ENCODE measurements around the gene CRK.

CRK gene

GRCh38 chr17:1486802-1487695, 31.0 kb upstream of the CRK start:
- DNase-seq (ENCODE audit: low read depth, low spot score): peak; percentile 23

GRCh38 chr17:1485423-1486376, 29.7 kb upstream of the CRK start:
- DNase-seq (ENCODE audit: low read depth, low spot score): no peak

DNA sequence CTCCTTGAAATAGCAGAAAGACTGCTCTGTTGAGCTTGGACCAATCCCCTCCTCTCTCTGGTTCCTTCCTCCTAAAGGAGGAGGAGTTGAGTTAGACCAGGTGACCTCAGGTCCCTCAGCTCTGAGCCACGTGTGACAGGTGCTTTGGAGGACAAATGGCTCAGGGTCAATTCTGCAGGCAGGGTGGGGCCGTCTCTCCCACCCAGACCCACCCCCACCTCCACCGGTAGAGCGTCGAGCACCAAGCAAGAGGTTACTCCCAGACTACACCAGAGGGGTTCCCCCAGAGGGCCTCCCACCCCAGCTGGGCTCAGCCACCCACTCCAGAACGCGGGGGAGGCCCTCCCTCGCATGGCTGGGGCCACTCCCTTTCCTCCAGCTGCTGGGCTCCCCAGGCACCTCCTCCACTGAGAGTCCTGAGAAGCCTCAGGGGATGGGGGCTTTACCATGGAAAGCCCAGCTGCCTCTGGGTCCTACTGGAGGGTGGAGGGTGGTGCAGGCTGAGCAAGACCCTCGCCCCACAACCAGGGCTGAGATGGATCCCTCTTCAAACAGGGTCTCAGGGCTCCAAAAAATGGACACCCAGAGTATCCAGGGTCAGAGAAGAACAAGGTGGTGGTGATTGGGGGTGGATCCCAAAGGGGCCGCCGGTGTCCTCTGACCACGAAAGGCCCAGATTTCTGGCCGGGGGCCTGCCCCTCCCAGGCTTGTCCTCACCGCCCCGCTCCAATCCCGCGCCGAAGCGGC, 28.8 kb upstream of the CRK start:
- no peak for DNase-seq (ENCODE audit: low read depth, low spot score)

DNA sequence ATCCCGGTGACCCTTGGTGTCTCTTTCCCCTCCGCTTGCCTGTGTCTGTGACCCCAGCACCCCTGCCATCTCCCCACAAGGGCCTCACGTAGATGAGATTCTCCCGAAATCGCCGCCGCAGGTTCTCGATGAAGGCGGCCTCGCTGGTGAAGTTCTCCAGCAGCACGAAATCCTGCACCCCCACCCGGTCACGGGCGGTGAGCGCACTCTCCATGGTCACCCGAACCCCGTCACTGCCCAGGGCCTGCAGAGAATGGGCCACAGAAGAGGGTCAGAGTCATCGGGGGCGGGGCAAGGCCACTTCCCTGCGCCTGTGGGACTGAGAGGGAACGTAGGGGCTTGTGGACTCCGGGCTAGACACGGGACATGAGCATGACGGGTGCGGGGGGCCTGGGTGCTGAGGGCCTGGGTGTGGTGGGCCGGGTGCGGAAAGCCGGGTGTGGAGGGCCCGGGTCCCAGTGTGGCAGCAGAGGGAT, 28.1 kb upstream of the CRK start:
- no peak for DNase-seq (ENCODE audit: low read depth, low spot score)

DNA sequence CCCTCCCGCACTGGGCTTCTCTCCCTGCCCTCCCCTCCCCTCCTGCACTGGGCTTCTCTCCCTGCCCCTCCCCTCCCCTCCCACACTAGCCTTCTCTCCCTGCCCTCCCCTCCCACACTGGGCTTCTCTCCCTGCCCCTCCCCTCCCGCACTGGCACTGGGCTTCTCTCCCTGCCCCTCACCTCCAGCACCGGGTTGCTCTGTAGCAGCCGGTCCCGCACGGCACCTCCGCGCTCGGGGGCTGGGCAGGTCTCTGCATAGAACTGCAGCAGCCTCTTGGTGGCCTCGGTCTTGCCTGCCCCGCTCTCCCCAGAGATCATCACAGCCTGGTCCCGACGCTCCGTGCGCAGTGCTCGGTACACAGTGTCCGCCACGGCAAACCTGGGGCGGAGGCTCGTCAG, 26.6 kb upstream of the CRK start:
- no peak for DNase-seq (ENCODE audit: low read depth, low spot score)

GRCh38 chr17:1481736-1482135, 25.7 kb upstream of the CRK start:
- no peak for DNase-seq (ENCODE audit: low read depth, low spot score)

DNA sequence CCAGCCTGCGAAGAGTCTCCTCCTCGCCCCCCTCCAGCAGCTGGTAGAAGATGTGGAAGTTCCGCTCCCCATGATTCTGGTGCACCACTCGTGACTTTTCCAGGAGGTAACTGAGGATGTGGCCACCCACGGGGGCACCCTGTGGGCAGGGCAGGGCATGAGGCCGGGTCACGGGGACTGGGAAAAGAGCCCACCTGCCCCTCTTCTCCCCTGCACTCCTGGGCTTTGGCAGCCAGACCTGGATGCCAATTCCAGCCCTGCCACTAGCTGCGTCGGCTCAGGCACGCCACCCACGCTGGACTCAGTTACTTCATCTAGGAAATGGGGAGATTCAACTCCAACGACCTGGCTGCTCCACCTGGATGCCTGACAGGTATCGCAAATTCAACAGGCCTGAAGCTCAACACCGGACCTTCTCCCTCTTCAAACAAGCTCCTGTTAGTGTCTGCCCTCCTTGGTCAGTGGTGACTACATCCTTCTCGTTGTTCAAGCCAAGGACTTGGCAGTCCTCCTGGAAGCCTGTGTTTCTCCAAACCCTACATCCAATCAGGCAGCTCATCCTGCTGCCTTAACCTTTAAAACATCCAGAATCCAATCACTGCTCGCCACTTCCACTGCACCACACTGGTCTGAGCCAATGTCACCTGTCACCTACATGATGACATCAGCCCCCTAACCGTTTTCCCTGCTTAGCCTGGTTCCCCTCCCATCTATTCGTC, 24.9 kb upstream of the CRK start:
- no peak for DNase-seq (ENCODE audit: low read depth, low spot score)

DNA sequence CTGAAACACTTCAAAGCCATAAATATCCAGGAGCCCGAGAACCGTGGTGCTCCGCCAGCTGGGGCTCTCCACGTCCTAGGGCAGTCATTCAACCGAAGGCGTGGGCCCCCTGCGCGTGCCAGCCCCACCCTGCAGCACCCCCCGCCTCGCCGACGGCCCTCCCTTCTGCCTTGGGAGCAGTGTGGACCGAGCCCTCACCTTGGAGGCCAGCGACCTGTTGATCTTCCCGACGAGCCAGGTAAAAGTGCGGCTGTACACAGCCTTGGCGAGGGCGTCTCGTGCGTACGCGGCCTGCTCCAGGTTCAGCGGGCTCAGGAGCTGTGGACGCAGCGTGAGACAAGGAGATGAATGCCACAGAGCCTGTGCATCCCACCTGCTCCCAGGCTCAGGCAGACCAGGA, 22.4 kb upstream of the CRK start:
- DNase-seq (ENCODE audit: low read depth, low spot score): no peak

- no peak for DNase-seq (ENCODE audit: low read depth, low spot score)
Observed at GRCh38 chr17:1475321-1475854, 19.4 kb upstream of the CRK start.

GRCh38 chr17:1474402-1475189, 18.6 kb upstream of the CRK start:
- no peak for DNase-seq (ENCODE audit: low read depth, low spot score)

- no peak for DNase-seq (ENCODE audit: low read depth, low spot score)
Observed at GRCh38 chr17:1473841-1474240, 17.8 kb upstream of the CRK start.

DNA sequence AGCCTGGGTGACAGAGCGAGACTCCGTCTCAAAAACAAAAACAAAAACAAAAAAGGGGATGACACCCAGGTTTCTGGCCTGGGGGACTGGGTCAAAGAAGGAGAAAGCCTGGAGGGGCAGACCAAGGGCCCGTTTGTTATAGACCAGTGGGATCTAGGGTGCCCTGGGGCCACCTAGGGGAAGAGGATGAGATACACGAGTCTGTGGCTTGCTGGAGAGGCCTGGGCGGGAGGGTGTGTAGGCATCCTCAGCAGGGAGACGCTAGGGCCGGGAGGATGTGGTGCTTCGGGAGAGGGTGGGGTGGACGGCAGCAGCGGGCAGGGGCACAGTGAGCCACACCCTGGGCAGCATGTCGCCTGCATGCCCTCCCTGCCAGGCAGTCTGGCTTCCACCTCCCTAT, 17.1 kb upstream of the CRK start:
- no peak for DNase-seq (ENCODE audit: low read depth, low spot score)

DNA sequence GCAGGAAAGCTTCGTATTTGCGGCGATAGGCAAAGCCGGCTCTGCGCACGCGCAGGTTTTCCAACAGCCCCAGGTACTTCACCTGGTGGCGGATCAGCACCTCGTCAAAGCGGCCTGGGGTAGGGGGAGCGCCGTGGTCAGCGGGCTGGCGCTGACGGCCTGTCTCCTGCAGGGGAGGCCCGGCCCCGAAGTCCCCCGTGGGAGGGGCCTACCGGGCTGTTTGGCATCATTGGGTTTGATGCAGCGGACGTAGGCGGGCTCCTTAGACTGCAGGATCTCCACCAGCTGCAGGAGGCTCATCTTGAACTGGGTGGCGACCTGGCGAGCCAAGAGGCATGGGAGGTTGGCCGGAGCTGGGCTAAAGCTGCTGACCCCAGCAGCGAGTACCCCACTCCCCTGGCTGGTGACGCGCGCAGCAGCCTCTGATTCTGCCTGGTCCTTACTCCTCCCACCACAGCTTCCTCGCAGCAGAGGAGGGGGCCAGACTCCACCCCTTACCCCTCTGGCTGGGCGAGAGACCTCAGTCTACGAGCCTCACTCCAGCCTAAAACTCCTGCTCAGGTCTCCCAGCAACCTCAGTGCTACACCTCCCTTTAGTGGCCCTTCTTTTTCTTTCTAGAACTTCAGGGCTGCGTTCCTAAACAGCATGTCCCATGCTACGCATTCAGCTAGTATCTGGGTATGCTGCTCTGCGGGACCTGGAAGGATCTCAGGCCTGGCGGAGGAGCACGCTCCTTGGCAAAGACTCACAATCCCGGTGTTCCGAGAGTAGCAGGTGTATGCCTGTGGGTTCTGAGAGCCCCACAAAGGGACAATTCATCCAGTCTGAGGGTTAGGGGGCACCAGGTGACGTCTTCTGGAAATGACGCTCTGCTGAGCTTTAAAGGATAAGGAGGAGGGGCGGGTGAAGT, 16.1 kb upstream of the CRK start:
- DNase-seq (ENCODE audit: low read depth, low spot score): no peak

- no peak for DNase-seq (ENCODE audit: low read depth, low spot score)
Observed at GRCh38 chr17:1471490-1471889, 15.5 kb upstream of the CRK start.

DNA sequence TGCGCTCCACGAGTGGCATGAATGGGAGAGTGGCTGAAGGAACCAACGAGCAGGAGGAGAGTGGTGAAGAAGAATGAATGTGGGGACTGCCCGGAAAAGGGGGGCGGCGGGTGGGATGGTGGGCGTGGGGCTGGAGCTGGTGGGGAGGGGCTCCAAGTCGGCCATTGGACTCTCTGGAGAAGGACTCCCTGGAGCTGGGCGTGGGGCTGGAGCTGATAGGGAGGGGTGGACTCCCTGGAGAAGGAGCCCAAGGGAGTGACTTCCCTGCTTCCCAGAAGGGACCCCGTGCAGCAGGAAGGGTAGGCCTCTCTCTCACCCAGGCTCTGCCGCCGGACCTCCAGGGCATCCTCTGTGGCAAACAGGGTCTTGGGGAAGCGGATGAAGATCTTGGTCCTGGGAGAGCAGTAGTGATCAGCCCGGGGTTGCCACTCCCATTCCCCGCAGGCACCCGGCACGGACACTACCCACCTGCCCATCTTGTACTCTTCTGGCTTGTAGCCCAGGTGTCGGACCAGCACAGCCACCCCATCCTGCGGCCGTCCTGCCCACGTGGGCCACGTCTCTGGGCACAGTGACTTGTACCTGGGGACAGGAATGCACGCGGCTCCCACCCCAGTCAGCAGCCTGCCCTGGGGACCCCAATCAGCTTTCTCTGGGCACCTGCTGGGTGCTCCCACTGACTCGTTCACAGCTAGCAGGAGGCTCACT, 14.9 kb upstream of the CRK start:
- DNase-seq (ENCODE audit: low read depth, low spot score): no peak

GRCh38 chr17:1470071-1470754, 14.2 kb upstream of the CRK start:
- DNase-seq (ENCODE audit: low read depth, low spot score): no peak

GRCh38 chr17:1469231-1469852, 13.3 kb upstream of the CRK start:
- no peak for DNase-seq (ENCODE audit: low read depth, low spot score)

Data from smooth muscle cell of the brain vasculature (primary cell).